Esophagus muscularis mucosa (tissue), 4 donors: ENCODE results near the gene PHACTR1.

Source experiments
- CTCF ChIP-seq, 3 experiments: fragments of 200-600 bp in 2 of 3; fragments of 450-650 bp in 1 of 3; sonication (generic) in 2 of 3; IDR thresholded peaks; one replicate each; pipeline ENCODE4 v1.5.1; 2017 to 2019; ENCODE audit warnings: antibody characterized with exemption in 3 of 3, mild to moderate bottlenecking in 2 of 3, moderate library complexity in 1 of 3
- EP300 ChIP-seq: sonication (generic); formaldehyde crosslinking; IDR thresholded peaks from one replicate; pipeline ENCODE4 v1.6.1; 2017; ENCODE audit warnings: antibody characterized with exemption
- POLR2A ChIP-seq: fragments of 450-650 bp; IDR thresholded peaks from one replicate; pipeline ENCODE4 v1.6.1; 2017; ENCODE audit warnings: antibody characterized with exemption, moderate library complexity, mild to moderate bottlenecking, low read depth

GRCh38 chr6:13044390-13044789 is 327.8 kb downstream of the PHACTR1 start:
- no peak for TF ChIP-seq CTCF (IDR thresholded peaks at IDR 0.05)
- no peak for TF ChIP-seq EP300
- no peak for TF ChIP-seq POLR2A
